ENCODE results near the gene CCL16.

CCL16 gene

GRCh38 chr17:35936063-35936462 is 45.2 kb downstream of the CCL16 start:
- H3K4me1 ChIP-seq (ENCODE audit: insufficient read depth, low read length): 0 out of 2 replicates have a peak, but pooled peaks cover under 1% of the 10 kb centered on the region
- no peak overlapping the region for H3K9ac ChIP-seq (ENCODE audit: low read depth, low read length)
- no peak overlapping the region for H3K4me2 ChIP-seq (ENCODE audit: insufficient read depth, low read length)
- H4K20me1 ChIP-seq (ENCODE audit: insufficient read depth, low read length): no peaks in the 10 kb centered on the region
- no peak for DNase-seq
- H3K27ac ChIP-seq (ENCODE audit: low read length): no peak overlapping the region
- no peak overlapping the region for H2AFZ ChIP-seq (ENCODE audit: low read depth, low read length)
- H3K79me2 ChIP-seq (ENCODE audit: insufficient read depth, low read length): no peaks in the 10 kb centered on the region
- H3K4me3 ChIP-seq (ENCODE audit: low read depth in 1 of 2, low read length in 2 of 2): no peak overlapping the region
- H3K36me3 ChIP-seq (ENCODE audit: insufficient read depth, low read length): no peaks in the 10 kb centered on the region
- TF ChIP-seq CTCF (IDR thresholded peaks at IDR 0.05; ENCODE audit: borderline replicate concordance, extremely low read depth, low read length, poor library complexity, severe bottlenecking) (no peak), EZH2 (IDR thresholded peaks at IDR 0.05; ENCODE audit: borderline replicate concordance, low read depth, low read length, severe bottlenecking) (no peak)
- H3K9me3 ChIP-seq (ENCODE audit: insufficient read depth, low read length, severe bottlenecking): no peaks in the 10 kb centered on the region
- H3K27me3 ChIP-seq (ENCODE audit: insufficient read depth, low read length, poor library complexity): peaks cover 4% of the 10 kb centered on the region
- no peak for ATAC-seq (ENCODE audit: insufficient read depth, low read depth)

DNA sequence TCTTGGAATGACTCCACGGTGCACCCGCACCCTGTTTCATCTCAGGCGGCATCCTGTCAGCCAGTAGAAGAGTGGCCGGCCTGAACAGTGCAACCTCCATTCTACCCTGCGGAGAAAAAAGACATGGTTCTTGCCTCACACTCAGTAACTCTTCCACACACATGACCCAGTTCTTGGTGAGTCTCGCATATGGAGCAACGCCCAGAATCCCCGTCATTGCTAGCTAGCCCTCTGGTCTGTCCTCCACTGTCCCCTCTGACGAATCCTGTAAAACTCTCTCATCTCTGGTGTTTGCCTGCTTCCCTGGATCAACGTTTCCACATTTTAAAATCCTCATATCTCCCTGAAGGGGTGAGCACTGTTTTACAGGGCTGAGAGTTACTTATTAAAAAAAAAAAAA is 46.5 kb downstream of the CCL16 start:
- Histone ChIP-seq H3K9ac (ENCODE audit: low read depth, low read length) (no peak overlapping the region), H3K9me3 (ENCODE audit: insufficient read depth, low read length, severe bottlenecking) (no peaks in the 10 kb centered on the region), H2AFZ (ENCODE audit: low read depth, low read length) (no peak overlapping the region), H3K27me3 (ENCODE audit: insufficient read depth, low read length, poor library complexity) (peaks cover 4% of the 10 kb centered on the region), H4K20me1 (ENCODE audit: insufficient read depth, low read length) (no peaks in the 10 kb centered on the region), H3K36me3 (ENCODE audit: insufficient read depth, low read length) (no peaks in the 10 kb centered on the region), H3K27ac (ENCODE audit: low read length) (no peak overlapping the region), H3K4me1 (ENCODE audit: insufficient read depth, low read length) (peaks cover 10% of the 10 kb centered on the region; the same call in 1 of the 2 replicates), H3K4me2 (ENCODE audit: insufficient read depth, low read length) (no peak overlapping the region), H3K4me3 (ENCODE audit: low read depth in 1 of 2, low read length in 2 of 2) (no peak overlapping the region), H3K79me2 (ENCODE audit: insufficient read depth, low read length) (no peaks in the 10 kb centered on the region)
- TF ChIP-seq EZH2 (IDR thresholded peaks at IDR 0.05; ENCODE audit: borderline replicate concordance, low read depth, low read length, severe bottlenecking): no peak
- TF ChIP-seq CTCF (IDR thresholded peaks at IDR 0.05; ENCODE audit: borderline replicate concordance, extremely low read depth, low read length, poor library complexity, severe bottlenecking): no peak
- DNase-seq: no peak
- no peak for ATAC-seq (ENCODE audit: insufficient read depth, low read depth)

GRCh38 chr17:35932586-35932985 is 48.7 kb downstream of the CCL16 start:
- Histone ChIP-seq H3K4me3 (ENCODE audit: low read depth in 1 of 2, low read length in 2 of 2) (no peak overlapping the region), H3K79me2 (ENCODE audit: insufficient read depth, low read length) (no peaks in the 10 kb centered on the region), H2AFZ (ENCODE audit: low read depth, low read length) (no peak overlapping the region), H3K27ac (ENCODE audit: low read length) (no peak overlapping the region), H3K27me3 (ENCODE audit: insufficient read depth, low read length, poor library complexity) (peaks cover 4% of the 10 kb centered on the region), H3K9me3 (ENCODE audit: insufficient read depth, low read length, severe bottlenecking) (no peaks in the 10 kb centered on the region), H3K9ac (ENCODE audit: low read depth, low read length) (no peak overlapping the region), H4K20me1 (ENCODE audit: insufficient read depth, low read length) (no peaks in the 10 kb centered on the region), H3K4me2 (ENCODE audit: insufficient read depth, low read length) (no peak overlapping the region), H3K36me3 (ENCODE audit: insufficient read depth, low read length) (no peaks in the 10 kb centered on the region), H3K4me1 (ENCODE audit: insufficient read depth, low read length) (peaks cover 14% of the 10 kb centered on the region; the same call in 1 of the 2 replicates)
- TF ChIP-seq CTCF (IDR thresholded peaks at IDR 0.05; ENCODE audit: borderline replicate concordance, extremely low read depth, low read length, poor library complexity, severe bottlenecking) (no peak), EZH2 (IDR thresholded peaks at IDR 0.05; ENCODE audit: borderline replicate concordance, low read depth, low read length, severe bottlenecking) (no peak)
- no peak for ATAC-seq (ENCODE audit: insufficient read depth, low read depth)
- DNase-seq: no peak

Measured in DND-41 (cell line).